Omental fat pad (tissue), 4 donors: ENCODE measurements around the gene IL15. TPM values are rescaled to one million over a fixed set of nuclear protein-coding genes. Genes with fewer than 3 reads are reported as not detected.
A peak's percentile ranks its signal among the peaks of the same experiment; 100 is the strongest.

Experiments used
- ATAC-seq: fragments of 150-250 bp; one replicate; pipeline ENCODE4 v1.9.1; 2016; ENCODE audit warnings: mild to moderate bottlenecking, moderate library complexity; ENCODE audit not compliant: low FRiP score
- DNase-seq: peaks from one replicate; pipeline ENCODE4 v3.0.0-alpha.2; 2019; ENCODE audit warnings: low spot score
- total RNA-seq, 4 donors: library from RNA; depleted of rRNA; stranded (reverse); fragments of >200 nt; gene quantifications; one replicate each; pipeline ENCODE4 v1.1.0, GENCODE V29; 2016
- TF ChIP-seq, protein P1 (sequence below), 3 donors: fragments of 450-650 bp; IDR thresholded peaks; one replicate each; pipeline ENCODE4 v1.5.1; 2016 to 2017; ENCODE audit warnings: antibody characterized with exemption in 3 of 3, mild to moderate bottlenecking in 3 of 3, moderate library complexity in 2 of 3

IL15 gene
- total RNA-seq, 4 donors from 2014 or later, result 3.9 to 14.2 (median 7.6) TPM

DNA sequence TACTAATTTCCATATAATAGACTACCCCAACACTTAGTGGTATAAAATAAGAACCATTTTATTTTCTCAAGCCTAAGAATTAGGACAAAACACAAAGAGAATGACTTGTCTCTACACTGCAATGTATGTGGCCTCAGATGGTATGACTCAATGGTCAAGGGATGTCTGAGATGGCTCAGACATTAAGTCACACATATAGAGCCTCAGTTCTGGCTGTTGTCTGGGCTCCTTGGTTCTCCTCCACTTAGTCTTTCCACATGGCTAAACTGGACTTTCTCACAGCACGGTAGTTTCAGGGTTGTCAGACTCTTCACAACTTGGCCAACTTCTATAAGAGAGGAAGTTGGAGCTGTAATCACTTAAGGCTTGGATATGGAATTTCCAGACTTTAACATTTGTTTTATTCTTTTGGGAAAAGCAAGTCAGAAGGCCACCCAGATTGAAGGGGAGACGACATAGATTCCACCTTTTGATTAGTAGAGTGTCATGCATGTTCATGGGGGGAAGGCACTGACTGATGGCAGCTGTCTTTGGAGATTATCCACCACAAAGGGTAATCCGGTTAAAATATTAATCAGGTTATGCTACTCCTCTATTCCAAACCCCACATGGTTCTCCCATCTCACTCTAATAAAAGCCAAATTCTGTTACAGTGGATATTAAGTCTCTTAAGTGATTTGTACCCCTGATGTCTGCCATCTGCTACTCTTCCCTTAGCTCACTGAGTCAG is 9.4 kb downstream of the IL15 start:
- TF ChIP-seq, protein P1, sequence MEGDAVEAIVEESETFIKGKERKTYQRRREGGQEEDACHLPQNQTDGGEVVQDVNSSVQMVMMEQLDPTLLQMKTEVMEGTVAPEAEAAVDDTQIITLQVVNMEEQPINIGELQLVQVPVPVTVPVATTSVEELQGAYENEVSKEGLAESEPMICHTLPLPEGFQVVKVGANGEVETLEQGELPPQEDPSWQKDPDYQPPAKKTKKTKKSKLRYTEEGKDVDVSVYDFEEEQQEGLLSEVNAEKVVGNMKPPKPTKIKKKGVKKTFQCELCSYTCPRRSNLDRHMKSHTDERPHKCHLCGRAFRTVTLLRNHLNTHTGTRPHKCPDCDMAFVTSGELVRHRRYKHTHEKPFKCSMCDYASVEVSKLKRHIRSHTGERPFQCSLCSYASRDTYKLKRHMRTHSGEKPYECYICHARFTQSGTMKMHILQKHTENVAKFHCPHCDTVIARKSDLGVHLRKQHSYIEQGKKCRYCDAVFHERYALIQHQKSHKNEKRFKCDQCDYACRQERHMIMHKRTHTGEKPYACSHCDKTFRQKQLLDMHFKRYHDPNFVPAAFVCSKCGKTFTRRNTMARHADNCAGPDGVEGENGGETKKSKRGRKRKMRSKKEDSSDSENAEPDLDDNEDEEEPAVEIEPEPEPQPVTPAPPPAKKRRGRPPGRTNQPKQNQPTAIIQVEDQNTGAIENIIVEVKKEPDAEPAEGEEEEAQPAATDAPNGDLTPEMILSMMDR (IDR thresholded peaks at IDR 0.05), result no peak
- ATAC-seq (no peak), DNase-seq (no peak)

DNA sequence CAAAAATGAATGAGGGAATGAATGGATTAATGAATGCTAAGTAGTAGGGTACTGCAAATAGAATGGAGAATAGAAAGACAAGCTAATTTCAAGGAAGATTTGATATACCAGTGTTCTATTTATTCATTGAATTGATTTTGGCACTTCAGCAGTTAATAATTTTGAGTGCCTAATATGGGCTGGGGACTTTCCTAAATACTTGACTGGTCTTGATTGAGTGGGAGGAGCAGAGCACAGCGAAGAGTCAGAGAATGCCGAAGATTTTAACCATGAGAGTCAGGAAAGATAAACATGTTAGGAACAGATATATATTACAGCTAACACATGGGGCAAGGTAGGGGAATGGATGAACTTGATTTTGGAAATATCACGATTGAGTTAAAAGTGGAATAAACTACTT is 10.6 kb downstream of the IL15 start:
- ATAC-seq (no peak), DNase-seq (no peak)
- TF ChIP-seq, protein P1 (IDR thresholded peaks at IDR 0.05), result no peak

DNA sequence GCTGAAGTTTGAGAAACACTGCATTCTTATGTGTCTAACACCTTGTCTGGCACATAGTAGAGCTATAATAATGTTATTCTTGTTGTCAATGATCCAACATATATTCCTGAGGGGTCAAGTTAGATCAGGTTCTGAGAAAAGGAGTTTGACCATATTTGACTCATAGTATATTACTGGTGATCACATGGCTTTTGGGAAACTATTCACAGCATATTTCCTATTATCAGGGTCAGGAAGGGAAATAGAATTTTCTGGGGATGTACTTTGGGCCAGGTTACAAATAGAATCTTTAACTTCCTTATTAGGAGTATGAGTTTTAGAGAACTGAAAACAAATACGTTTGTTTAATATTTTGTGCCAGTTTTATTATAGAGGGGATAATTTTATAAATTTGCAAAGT is 11.6 kb downstream of the IL15 start:
- DNase-seq (no peak), ATAC-seq (peak; percentile 41)
- TF ChIP-seq, protein P1 (IDR thresholded peaks at IDR 0.05), result no peak

DNA sequence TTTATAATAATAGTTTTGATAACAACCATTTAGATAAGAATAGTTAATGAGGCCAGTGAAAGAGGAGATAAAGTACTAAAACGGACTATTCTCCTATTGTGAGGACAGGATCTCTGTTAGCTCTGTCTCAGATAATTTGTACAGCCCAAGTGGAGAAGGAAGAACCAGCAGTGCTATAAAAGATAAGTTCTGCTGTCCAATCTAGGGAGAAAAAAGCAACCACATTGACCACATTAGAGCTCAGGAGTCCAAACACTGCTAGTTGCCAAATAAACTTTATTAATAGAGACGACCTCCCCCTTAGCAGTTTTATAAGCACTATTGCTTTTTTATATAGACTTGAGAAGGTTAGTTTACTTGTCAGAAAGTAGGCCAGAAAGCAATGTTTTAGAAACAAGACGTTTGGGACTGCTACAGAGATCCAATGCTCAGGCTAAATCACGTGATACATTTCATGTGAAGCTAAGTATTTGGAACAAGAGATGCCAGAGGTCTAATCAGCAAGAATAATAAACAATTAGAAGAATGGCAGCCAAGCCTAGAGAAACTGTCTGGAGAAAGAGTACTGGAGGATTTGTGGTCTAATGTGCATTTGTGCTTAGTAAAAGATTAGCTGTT is 15.9 kb downstream of the IL15 start:
- ATAC-seq (no peak), DNase-seq (no peak)
- TF ChIP-seq, protein P1 (IDR thresholded peaks at IDR 0.05), result no peak

DNA sequence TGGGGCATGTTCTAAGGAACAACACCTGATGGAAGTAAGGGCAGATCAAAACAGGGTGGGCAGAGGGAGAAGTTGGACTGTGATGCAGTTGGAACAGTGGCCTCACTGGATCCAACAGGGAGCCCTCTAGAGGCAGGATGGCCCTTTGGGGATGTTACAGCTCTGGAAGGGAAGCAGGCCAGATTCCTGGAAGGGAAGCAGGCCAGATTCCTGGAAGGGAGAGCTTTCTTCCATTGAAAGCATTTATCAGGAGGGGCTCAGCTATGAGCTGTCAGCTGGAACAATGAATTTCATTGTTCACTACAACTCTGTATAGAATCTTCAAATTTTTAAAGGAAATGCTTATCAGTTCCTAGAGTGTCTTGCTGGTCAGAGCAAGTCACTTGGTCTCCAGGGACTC is 17.7 kb downstream of the IL15 start:
- DNase-seq (no peak), ATAC-seq (peak; percentile 23)
- TF ChIP-seq, protein P1 (IDR thresholded peaks at IDR 0.05), result no peak

DNA sequence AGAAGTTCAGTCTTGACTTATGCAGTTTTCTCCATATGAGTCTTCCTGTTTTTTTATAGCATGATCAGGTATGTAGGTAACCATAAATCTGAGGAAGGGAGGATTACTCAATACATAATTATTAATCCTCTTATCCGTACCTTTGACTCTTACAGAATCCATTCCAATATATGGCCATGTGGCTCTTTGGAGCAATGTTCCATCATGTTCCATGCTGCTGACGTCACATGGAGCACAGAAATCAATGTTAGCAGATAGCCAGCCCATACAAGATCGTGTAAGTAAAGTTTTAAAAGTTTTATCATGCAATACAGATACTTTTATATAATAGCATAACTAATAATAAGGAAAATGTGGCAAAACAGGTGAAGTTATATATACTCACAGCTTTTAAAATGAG is 19.6 kb downstream of the IL15 start:
- ATAC-seq, result no peak
- TF ChIP-seq, protein P1 (IDR thresholded peaks at IDR 0.05), result no peak
- no peak for DNase-seq
